ENCODE measurements around the gene FHAD1.

GRCh38 chr1:15308135-15308534 lies 61.1 kb downstream of the FHAD1 start:
- no peak for TF ChIP-seq CTCF (IDR thresholded peaks at IDR 0.05)
- TF ChIP-seq POLR2A (IDR thresholded peaks at IDR 0.05): no peak
- no peak for TF ChIP-seq POLR2AphosphoS5 (IDR thresholded peaks at IDR 0.05)
- no peak for TF ChIP-seq EP300 (IDR thresholded peaks at IDR 0.05)

Data from upper lobe of left lung (tissue), 4 donors.